Measurements from ENCODE around the gene STRA6. TPM values are rescaled to one million over a fixed set of nuclear protein-coding genes. Genes with fewer than 3 reads are reported as not detected.

The STRA6 gene
- total RNA-seq: not detected

DNA sequence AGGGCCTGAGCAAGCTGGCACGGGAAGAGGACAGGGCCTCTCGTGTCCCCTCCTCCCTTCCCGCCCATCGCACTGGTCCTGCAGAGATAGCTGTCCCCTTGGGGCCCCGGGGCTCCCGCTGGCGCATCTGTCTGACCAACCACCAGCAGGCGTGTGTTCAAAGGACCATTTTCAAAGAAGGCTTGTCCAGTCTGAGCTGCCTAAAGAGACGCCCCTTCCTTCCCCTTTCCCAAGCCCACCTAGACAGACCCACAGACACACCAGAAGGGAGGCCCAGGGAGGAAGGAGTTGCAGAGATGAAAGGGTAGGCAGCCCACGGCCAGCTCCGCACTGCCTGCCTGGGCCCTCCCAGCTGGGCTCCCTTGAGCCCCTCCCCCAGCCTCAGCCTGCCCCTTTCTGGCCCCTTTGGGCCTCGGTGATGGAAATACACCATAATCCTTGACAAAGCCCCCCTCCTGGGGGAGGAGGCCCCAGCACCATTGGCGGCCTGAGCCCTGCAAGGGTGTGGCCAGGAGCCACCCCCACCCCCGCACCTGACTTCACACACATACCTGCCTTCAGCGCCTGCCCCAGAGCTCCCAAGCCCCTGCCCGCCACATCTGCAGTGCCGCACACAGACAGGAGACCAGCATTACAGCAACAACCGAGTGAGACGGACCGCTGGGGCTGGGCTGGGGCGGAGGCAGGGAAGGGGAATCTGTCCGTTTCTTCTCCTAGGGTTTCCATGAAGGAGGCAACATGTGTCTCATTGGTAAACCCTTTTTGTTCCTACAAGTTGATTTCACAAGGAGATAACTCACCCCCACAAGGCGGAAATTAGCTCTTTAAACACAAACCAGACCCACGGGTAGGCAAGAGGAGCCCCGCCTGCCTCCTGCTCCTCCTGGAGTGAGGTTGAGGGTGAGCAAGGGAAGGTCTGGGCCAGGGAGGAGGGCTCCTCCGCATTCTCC, at the start of gene STRA6:
Gene STRA6, minus strand, starts transcription at position 336 of the 950 bp plus-strand sequence. CDS start 520 bp downstream, outside the sequence.
- H3K9me3 Mint-ChIP-seq: no peaks in the 10 kb centered on the region
- peak within 1 kb of the TSS; percentile 22 for H3K27ac Mint-ChIP-seq
- no peaks in the 10 kb centered on the region for H3K4me1 Mint-ChIP-seq
- no peak within 1 kb of the TSS for H3K4me3 Mint-ChIP-seq
- no peak for ATAC-seq (replicated peaks)
- H3K27me3 Mint-ChIP-seq: peaks cover 18% of the 10 kb centered on the region
- no peaks in the 10 kb centered on the region for H3K36me3 Mint-ChIP-seq (ENCODE audit: low read depth)

DNA sequence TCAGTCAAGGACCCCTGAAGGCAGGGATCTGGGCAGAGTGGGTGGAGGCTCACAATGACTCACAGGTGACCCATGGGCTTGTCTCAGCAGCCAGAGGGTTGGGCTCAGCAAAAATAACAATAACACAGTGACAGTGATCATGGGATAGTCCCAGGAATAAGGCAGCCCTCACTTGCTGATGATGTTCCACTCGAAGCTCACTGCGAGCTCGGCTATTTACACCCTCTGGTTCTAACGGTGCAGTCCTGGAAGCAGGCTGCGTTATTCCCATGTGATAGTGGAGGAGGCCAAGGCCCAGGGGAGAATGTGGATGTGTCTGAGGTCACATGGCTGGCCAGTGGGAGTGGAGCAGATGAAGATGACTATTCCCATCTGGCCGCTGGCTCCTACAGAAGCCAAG, 49.7 kb upstream of the STRA6 start:
- Mint-ChIP-seq H3K36me3 (ENCODE audit: low read depth) (no peaks in the 10 kb centered on the region), H3K9me3 (no peaks in the 10 kb centered on the region), H3K27me3 (peaks cover 12% of the 10 kb centered on the region), H3K4me3 (no peak overlapping the region), H3K27ac (no peak overlapping the region), H3K4me1 (no peaks in the 10 kb centered on the region)
- no peak for ATAC-seq (replicated peaks)

- Mint-ChIP-seq H3K36me3 (ENCODE audit: low read depth) (no peaks in the 10 kb centered on the region), H3K4me1 (no peaks in the 10 kb centered on the region), H3K27ac (no peak overlapping the region), H3K4me3 (no peak overlapping the region), H3K27me3 (peaks cover 14% of the 10 kb centered on the region), H3K9me3 (no peaks in the 10 kb centered on the region)
- no peak for ATAC-seq (replicated peaks)
These were observed 48.7 kb upstream of the STRA6 start for GRCh38 chr15:74251131-74251811.

GRCh38 chr15:74250266-74250665, 47.7 kb upstream of the STRA6 start:
- Mint-ChIP-seq H3K27me3 (peaks cover 18% of the 10 kb centered on the region), H3K4me1 (no peaks in the 10 kb centered on the region), H3K27ac (no peak overlapping the region), H3K4me3 (no peak overlapping the region), H3K36me3 (ENCODE audit: low read depth) (no peaks in the 10 kb centered on the region), H3K9me3 (no peaks in the 10 kb centered on the region)
- ATAC-seq (replicated peaks): no peak

DNA sequence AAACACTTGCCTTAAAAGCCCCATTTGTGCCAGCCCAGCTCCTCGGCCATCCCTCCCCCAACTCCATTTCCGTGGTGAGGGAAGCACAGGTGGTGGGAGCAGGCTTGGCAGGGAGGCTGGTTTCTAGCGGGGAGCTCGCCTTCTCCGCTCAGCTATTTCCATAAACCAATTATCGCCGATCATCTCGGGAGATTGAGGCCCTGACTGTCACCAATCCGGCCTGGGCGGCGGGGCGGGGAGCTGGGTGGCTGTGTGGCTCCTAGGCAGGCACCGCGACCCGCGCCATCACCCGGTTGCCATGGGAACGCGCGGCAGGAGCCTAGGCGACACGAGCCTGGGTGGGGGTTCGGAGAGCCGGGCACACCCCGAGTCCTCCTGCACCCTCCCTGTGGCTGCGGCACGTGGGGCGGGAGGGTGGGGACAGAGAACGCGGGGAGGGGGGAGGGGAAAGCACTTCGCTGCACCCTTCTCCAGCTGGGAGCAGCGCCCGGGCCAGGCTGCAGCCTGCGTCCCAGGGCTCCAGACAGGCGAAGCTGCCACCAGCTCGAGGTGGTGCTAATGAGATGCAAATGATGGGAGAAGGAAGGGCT, 42.9 kb upstream of the STRA6 start:
- no peak for ATAC-seq (replicated peaks)
- no peak overlapping the region for H3K4me3 Mint-ChIP-seq
- H3K27ac Mint-ChIP-seq: no peak overlapping the region
- H3K36me3 Mint-ChIP-seq (ENCODE audit: low read depth): no peaks in the 10 kb centered on the region
- no peaks in the 10 kb centered on the region for H3K9me3 Mint-ChIP-seq
- peaks cover 5% of the 10 kb centered on the region for H3K4me1 Mint-ChIP-seq
- peaks cover 36% of the 10 kb centered on the region for H3K27me3 Mint-ChIP-seq

DNA sequence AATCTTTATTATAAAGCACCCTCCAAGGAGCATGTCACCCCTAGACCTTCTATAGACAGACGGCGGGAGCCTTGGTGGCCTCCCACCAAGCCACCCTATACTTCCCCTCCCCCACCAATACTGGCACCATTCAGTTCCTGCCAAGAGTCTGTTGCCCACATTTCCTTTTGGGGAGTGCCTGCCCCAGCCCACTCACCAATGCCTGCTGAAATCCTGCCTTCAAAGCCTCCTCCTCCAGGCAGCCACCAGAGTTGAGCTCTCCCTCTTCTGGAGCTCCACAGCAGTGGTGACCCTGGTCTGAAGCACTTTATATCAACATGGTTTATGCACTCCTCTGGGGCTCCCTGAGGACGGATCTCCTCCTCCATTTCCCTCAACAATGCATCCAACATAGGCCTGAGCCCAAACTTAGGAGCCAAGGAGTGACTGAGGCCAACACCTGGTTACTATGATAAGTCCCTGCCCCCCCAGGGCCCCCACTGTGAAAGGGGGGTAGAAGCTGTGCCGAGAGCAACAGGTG, 42.3 kb upstream of the STRA6 start:
- H3K36me3 Mint-ChIP-seq (ENCODE audit: low read depth): no peaks in the 10 kb centered on the region
- no peaks in the 10 kb centered on the region for H3K9me3 Mint-ChIP-seq
- ATAC-seq (replicated peaks): no peak
- no peak overlapping the region for H3K27ac Mint-ChIP-seq
- H3K4me3 Mint-ChIP-seq: no peak overlapping the region
- H3K27me3 Mint-ChIP-seq: peaks cover 34% of the 10 kb centered on the region
- H3K4me1 Mint-ChIP-seq: peaks cover 5% of the 10 kb centered on the region

DNA sequence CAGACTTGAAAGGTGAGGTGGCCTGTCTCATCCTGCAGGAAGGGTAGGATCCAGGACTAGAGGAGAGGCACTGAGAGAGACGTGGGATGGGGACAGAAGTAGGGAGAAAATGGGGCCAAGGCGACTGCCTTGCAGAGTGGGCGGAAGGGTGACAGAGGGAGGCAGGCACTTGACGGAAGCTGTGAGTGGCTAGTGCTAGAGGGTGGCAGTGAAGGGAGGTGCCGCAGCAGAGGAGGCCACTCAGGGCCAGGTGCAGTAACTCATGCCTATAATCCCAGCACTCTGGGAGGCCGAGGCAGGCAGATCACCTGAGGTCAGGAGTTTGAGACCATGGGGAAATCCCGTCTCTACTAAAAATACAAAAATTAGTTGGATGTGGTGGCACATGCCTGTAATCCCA, 40.8 kb upstream of the STRA6 start:
- ATAC-seq (replicated peaks): no peak
- Mint-ChIP-seq H3K4me1 (peaks cover 5% of the 10 kb centered on the region), H3K27ac (no peak overlapping the region), H3K9me3 (no peaks in the 10 kb centered on the region), H3K27me3 (peaks cover 32% of the 10 kb centered on the region), H3K36me3 (ENCODE audit: low read depth) (no peaks in the 10 kb centered on the region), H3K4me3 (no peak overlapping the region)

GRCh38 chr15:74242441-74243185, 40.0 kb upstream of the STRA6 start:
- Mint-ChIP-seq H3K27ac (no peak overlapping the region), H3K27me3 (peaks cover 32% of the 10 kb centered on the region), H3K9me3 (no peaks in the 10 kb centered on the region), H3K4me1 (peaks cover 5% of the 10 kb centered on the region), H3K4me3 (no peak overlapping the region), H3K36me3 (ENCODE audit: low read depth) (no peaks in the 10 kb centered on the region)
- ATAC-seq (replicated peaks): no peak

DNA sequence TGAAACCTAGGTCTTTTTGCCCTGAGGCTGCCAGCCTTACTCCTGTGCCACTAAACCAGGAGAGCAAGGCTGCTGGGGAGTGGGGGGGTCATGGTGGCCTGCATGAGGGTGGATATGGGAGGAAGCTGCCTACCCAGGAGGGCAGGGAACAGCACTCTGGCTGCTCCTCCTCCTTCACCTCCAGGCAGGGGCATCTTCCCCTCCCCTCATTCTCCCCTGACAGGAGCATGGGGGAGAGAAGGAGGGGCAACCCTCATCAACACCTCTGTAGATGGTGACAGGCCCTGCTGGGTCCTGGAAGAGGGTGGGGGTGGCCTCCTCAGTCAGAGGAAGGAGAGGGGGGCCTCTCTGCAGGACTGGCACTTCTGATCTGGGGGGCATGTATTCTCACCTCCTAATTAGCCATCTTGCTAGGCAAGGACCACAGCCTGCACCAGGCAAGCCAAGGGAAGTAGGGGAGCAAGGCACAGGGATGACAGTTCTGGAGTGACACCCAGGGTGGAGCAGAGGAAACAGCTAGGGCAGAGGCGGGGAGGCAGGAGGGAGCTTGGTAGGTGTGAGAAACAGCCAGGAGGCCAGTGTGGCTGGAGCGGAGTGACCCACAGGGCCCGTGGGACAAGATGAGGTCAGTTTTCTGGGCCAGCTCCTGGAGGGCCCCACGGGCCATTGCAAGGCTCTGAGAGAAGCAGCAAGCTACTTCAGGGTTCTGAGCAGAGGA, 38.5 kb upstream of the STRA6 start:
- Mint-ChIP-seq H3K27ac (no peak overlapping the region), H3K36me3 (ENCODE audit: low read depth) (no peaks in the 10 kb centered on the region), H3K4me1 (peaks cover 5% of the 10 kb centered on the region), H3K4me3 (no peak overlapping the region), H3K9me3 (no peaks in the 10 kb centered on the region), H3K27me3 (peaks cover 32% of the 10 kb centered on the region)
- ATAC-seq (replicated peaks): no peak

DNA sequence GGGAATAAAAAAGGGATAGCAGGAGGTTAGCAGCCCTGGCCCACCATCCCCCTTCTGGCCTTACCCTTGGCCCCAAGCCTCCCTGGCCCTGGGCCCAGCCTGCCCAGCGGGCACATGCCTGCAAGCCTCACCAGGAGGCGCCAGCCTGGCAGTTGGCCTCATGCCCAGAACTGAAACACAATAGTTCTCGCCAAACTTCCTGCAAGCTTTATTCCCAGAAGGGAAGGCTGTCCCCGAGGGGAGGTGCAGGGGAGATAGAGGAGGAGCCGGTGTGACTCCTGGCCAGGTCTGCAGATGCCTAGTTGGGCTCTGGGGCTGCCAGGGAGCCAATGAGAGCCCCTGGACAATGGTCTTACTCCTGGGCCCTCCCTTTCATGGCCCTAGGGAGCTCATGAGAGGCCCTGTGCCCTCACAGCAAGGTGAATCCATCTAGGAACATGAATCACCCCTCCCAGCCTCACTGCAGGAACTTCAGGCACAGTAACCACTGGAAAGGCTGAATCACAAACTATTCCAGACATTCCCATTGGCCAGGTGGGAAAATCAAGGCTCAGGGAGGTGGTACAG, 37.5 kb upstream of the STRA6 start:
- ATAC-seq (replicated peaks): no peak
- Mint-ChIP-seq H3K4me3 (no peak overlapping the region), H3K4me1 (peaks cover 3% of the 10 kb centered on the region), H3K36me3 (ENCODE audit: low read depth) (no peaks in the 10 kb centered on the region), H3K27me3 (peaks cover 28% of the 10 kb centered on the region), H3K27ac (no peak overlapping the region), H3K9me3 (no peaks in the 10 kb centered on the region)

DNA sequence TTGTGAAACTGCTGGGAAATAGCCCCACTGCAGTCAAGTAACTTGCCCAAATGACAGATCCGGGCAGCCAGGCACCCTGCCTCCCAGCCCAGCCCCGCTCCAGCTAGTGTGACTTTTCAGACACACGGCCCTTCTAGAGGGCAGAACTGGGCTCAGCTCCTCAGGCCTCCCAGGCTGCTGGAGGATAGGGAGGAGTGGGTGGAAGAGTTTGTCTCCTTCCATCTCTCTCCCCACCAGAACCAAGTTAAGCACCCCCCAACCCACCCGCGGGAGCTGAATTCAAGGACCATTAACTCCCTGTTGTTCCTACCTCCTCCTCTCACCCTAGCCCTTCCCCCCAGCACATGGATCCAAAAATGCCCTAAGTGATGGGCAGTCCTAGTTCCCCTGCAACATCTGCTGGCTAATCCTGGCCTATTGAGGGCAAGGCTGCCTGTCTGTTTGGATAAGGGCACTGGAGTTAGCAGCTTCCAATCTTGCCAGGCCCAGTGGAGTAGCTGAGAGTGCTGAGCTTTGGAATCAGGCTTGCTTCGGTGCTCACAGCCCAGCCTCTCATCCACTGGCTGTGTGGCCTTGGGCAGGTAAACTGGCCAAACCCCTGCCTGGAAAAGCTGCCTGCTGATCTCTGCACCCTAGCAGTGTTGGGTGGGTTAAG, 36.6 kb upstream of the STRA6 start:
- no peaks in the 10 kb centered on the region for H3K36me3 Mint-ChIP-seq (ENCODE audit: low read depth)
- H3K27me3 Mint-ChIP-seq: peaks cover 21% of the 10 kb centered on the region
- no peaks in the 10 kb centered on the region for H3K9me3 Mint-ChIP-seq
- no peak overlapping the region for H3K27ac Mint-ChIP-seq
- H3K4me3 Mint-ChIP-seq: no peak overlapping the region
- ATAC-seq (replicated peaks): no peak
- no peaks in the 10 kb centered on the region for H3K4me1 Mint-ChIP-seq

DNA sequence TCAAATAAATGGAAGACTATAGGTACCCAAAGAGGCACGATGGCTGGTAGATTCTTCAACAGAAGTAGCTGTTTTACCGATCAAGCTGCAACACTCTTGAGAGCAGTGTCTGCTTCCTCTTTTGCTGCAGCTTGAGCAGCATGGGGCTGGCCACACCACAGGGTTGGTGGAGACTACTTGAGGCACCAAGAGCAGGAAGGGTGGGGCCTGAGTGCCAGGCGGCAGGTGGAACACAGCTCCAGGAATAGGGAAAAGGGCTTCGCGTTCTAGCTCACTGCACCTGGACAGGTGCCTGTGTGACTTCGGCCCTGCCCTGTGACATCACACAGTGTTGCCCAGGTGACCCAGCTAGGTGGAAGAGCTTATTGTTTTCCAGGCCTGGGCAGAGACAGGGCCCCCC, 33.4 kb upstream of the STRA6 start, which contains the start of gene CCDC33:
Gene CCDC33, plus strand, starts transcription at position 365 of the 400 bp plus-strand sequence. CDS start 394 bp downstream, outside the sequence.
- H3K9me3 Mint-ChIP-seq: no peaks in the 10 kb centered on the region
- ATAC-seq (replicated peaks): no peak
- no peak within 1 kb of the TSS for H3K4me3 Mint-ChIP-seq
- H3K27me3 Mint-ChIP-seq: peaks cover 9% of the 10 kb centered on the region
- H3K27ac Mint-ChIP-seq: no peak within 1 kb of the TSS
- H3K4me1 Mint-ChIP-seq: no peaks in the 10 kb centered on the region
- H3K36me3 Mint-ChIP-seq (ENCODE audit: low read depth): no peaks in the 10 kb centered on the region

DNA sequence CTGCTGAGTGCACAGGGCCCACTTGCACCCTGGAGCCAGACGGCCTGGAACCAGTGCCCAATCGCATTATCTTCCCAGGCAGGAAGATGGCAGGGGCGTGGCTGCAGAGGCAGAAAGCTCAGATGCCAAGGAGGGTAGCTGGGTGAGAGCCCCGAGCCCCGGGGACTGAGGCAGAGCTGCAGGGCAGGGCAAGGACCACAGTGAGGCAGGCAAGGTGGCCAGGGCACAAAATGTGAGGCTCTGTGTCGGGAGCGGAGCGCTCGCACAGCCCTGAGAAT, 31.9 kb upstream of the STRA6 start:
- Mint-ChIP-seq H3K4me1 (no peaks in the 10 kb centered on the region), H3K36me3 (ENCODE audit: low read depth) (no peaks in the 10 kb centered on the region), H3K27me3 (peaks cover 12% of the 10 kb centered on the region), H3K27ac (no peak overlapping the region), H3K4me3 (no peak overlapping the region), H3K9me3 (no peaks in the 10 kb centered on the region)
- no peak for ATAC-seq (replicated peaks)
